ENCODE measurements around the gene DDN. TPM values are rescaled to one million over a fixed set of nuclear protein-coding genes. Genes with fewer than 3 reads are reported as not detected.

DDN gene
- polyA plus RNA-seq, 1 of the 3 experiments (the other 2 are of a cell fraction): 0.20 TPM

DNA sequence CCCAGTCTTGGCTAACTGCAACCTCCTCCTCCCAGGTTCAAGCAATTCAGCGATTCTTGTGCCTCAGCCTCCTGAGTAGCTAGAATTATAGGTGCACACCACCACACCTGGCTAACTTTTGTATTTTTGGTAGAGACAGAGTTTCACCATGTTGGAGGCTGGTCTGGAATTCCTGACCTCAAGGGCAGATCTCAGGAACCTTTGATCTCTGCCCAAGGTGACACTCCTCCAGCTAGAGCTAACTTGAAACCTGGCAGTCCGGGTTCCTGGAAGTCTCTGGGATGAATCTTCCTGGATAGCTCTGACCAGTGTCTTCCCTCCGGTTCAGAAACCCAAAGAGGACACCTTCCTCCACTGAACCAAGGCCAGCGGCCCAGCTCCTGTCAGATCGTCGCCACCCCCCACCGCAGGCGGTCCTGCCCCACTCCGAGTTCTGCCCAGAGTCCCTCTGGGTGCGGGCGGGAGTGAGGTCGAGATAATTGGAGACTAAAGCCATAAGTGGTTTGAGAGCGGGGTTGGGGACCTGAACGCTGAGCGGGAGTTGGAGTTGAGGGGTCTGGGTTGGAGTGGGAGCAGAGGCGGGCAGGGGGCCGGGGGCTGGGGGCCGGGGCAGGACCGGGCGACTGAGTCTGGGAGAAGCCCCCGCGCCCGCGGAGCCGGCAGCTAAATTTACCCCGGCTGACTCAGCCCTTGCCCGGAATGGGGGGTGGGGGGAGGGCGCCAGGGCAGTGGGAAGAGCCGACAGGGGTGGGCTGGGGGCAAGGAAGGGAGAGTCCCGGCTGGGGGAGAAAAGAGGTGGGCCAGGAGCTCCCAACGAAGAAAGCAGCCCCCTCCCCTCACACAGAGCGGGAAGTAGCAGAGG is 4.7 kb downstream of the DDN start:
- 78% methylated on average over 32 of the region's 32 CpGs for WGBS (ENCODE audit: low lambda C conversion rate)
- Histone ChIP-seq H3K27ac (ENCODE audit: low read depth in 2 of 2, low read length in 1 of 2) (no peak overlapping the region), H3K36me3 (replicated peaks in 1 of 2; ENCODE audit: control insufficient read depth in 1 of 2, insufficient read depth in 2 of 2, low read length in 1 of 2) (no peaks in the 10 kb centered on the region), H3K4me3 (ENCODE audit: low read depth in 2 of 2, low read length in 1 of 2) (no peak overlapping the region), H3K4me2 (no peak overlapping the region), H3K27me3 (ENCODE audit: insufficient read depth) (no peaks in the 10 kb centered on the region; the same call in 1 of the 2 replicates), H4K20me1 (ENCODE audit: insufficient read depth) (no peaks in the 10 kb centered on the region), H3K9me3 (no peaks in the 10 kb centered on the region), H3K9me2 (no peaks in the 10 kb centered on the region), H3K79me2 (ENCODE audit: insufficient read depth) (no peaks in the 10 kb centered on the region), H3K4me1 (ENCODE audit: control insufficient read depth in 1 of 2, insufficient read depth in 2 of 2, low read depth in 1 of 2, low read length in 1 of 2) (peaks cover 1 to 9% of the 10 kb centered on the region in 2 experiments; a peak in 3 of 4 replicates), H2AFZ (ENCODE audit: low read depth) (no peak overlapping the region), H3F3A (replicated peaks; ENCODE audit: insufficient read depth) (peaks cover 10% of the 10 kb centered on the region), H3K9ac (no peak overlapping the region)
- DNase-seq: no peak
- ChIA-PET POLR2A (no interaction called here), CTCF (interaction anchor here (0.6 to 33.0 kb wide), 14 partner anchors 19 to 138 kb away, joined by 3 to 935 read pairs (median 4); partner anchors contain the start of genes ARF3, FKBP11, PRKAG1 and WNT1)
- TF ChIP-seq POLR2AphosphoS5 (IDR thresholded peaks at IDR 0.05; ENCODE audit: low read depth, low read length) (no peak), MEF2A (IDR thresholded peaks at IDR 0.05; ENCODE audit: borderline replicate concordance, low read depth) (no peak), GATA2 (CRISPR knock-in tag; IDR thresholded peaks at IDR 0.05) (no peak), YY1 (IDR thresholded peaks at IDR 0.05; ENCODE audit: low read depth) (no peak), MXI1 (IDR thresholded peaks at IDR 0.05; ENCODE audit: low read depth, low read length) (no peak), ELF1 (IDR thresholded peaks at IDR 0.05) (no peak), GABPA (IDR thresholded peaks at IDR 0.05; ENCODE audit: low read depth) (no peak), EZH2phosphoT487 (IDR thresholded peaks at IDR 0.05; ENCODE audit: borderline replicate concordance, low read depth) (no peak), FOSL2 (IDR thresholded peaks at IDR 0.05; ENCODE audit: borderline replicate concordance, low read depth) (no peak), RXRA (IDR thresholded peaks at IDR 0.05; ENCODE audit: borderline replicate concordance, low read depth) (no peak)
- TF ChIP-seq, protein P1, sequence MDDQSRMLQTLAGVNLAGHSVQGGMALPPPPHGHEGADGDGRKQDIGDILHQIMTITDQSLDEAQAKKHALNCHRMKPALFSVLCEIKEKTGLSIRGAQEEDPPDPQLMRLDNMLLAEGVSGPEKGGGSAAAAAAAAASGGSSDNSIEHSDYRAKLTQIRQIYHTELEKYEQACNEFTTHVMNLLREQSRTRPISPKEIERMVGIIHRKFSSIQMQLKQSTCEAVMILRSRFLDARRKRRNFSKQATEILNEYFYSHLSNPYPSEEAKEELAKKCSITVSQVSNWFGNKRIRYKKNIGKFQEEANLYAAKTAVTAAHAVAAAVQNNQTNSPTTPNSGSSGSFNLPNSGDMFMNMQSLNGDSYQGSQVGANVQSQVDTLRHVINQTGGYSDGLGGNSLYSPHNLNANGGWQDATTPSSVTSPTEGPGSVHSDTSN (IDR thresholded peaks at IDR 0.05): no peak
- TF ChIP-seq, protein P2, sequence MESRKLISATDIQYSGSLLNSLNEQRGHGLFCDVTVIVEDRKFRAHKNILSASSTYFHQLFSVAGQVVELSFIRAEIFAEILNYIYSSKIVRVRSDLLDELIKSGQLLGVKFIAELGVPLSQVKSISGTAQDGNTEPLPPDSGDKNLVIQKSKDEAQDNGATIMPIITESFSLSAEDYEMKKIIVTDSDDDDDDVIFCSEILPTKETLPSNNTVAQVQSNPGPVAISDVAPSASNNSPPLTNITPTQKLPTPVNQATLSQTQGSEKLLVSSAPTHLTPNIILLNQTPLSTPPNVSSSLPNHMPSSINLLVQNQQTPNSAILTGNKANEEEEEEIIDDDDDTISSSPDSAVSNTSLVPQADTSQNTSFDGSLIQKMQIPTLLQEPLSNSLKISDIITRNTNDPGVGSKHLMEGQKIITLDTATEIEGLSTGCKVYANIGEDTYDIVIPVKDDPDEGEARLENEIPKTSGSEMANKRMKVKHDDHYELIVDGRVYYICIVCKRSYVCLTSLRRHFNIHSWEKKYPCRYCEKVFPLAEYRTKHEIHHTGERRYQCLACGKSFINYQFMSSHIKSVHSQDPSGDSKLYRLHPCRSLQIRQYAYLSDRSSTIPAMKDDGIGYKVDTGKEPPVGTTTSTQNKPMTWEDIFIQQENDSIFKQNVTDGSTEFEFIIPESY (IDR thresholded peaks at IDR 0.05; ENCODE audit: borderline replicate concordance, low read depth): no peak
- TF ChIP-seq, protein P3, sequence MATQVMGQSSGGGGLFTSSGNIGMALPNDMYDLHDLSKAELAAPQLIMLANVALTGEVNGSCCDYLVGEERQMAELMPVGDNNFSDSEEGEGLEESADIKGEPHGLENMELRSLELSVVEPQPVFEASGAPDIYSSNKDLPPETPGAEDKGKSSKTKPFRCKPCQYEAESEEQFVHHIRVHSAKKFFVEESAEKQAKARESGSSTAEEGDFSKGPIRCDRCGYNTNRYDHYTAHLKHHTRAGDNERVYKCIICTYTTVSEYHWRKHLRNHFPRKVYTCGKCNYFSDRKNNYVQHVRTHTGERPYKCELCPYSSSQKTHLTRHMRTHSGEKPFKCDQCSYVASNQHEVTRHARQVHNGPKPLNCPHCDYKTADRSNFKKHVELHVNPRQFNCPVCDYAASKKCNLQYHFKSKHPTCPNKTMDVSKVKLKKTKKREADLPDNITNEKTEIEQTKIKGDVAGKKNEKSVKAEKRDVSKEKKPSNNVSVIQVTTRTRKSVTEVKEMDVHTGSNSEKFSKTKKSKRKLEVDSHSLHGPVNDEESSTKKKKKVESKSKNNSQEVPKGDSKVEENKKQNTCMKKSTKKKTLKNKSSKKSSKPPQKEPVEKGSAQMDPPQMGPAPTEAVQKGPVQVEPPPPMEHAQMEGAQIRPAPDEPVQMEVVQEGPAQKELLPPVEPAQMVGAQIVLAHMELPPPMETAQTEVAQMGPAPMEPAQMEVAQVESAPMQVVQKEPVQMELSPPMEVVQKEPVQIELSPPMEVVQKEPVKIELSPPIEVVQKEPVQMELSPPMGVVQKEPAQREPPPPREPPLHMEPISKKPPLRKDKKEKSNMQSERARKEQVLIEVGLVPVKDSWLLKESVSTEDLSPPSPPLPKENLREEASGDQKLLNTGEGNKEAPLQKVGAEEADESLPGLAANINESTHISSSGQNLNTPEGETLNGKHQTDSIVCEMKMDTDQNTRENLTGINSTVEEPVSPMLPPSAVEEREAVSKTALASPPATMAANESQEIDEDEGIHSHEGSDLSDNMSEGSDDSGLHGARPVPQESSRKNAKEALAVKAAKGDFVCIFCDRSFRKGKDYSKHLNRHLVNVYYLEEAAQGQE (IDR thresholded peaks at IDR 0.05; ENCODE audit: low read depth, low read length): no peak
- TF ChIP-seq, protein P4, sequence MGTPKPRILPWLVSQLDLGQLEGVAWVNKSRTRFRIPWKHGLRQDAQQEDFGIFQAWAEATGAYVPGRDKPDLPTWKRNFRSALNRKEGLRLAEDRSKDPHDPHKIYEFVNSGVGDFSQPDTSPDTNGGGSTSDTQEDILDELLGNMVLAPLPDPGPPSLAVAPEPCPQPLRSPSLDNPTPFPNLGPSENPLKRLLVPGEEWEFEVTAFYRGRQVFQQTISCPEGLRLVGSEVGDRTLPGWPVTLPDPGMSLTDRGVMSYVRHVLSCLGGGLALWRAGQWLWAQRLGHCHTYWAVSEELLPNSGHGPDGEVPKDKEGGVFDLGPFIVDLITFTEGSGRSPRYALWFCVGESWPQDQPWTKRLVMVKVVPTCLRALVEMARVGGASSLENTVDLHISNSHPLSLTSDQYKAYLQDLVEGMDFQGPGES (IDR thresholded peaks at IDR 0.05; ENCODE audit: low read depth, low read length): no peak
- TF ChIP-seq, protein P5, sequence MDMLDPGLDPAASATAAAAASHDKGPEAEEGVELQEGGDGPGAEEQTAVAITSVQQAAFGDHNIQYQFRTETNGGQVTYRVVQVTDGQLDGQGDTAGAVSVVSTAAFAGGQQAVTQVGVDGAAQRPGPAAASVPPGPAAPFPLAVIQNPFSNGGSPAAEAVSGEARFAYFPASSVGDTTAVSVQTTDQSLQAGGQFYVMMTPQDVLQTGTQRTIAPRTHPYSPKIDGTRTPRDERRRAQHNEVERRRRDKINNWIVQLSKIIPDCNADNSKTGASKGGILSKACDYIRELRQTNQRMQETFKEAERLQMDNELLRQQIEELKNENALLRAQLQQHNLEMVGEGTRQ (IDR thresholded peaks at IDR 0.05; ENCODE audit: borderline replicate concordance, low read depth, low read length): no peak
